ENCODE measurements around the gene CDKN1A.
"Not testable (repeated sequence)": the region's sequence is repeated elsewhere in the genome, so short reads cannot be mapped to it uniquely, and the experiment has no call there.

The CDKN1A gene

GRCh38 chr6:36722879-36723278 lies 44.4 kb downstream of the CDKN1A start:
- DNase-seq: no peak

GRCh38 chr6:36723992-36724391 lies 45.5 kb downstream of the CDKN1A start:
- not testable (repeated sequence) for DNase-seq

GRCh38 chr6:36724514-36725390 lies 46.2 kb downstream of the CDKN1A start:
- DNase-seq: peak; percentile 19

GRCh38 chr6:36725581-36725980 lies 47.1 kb downstream of the CDKN1A start:
- DNase-seq: no peak

- DNase-seq: no peak
These were observed 49.0 kb downstream of the CDKN1A start for GRCh38 chr6:36727505-36728021.

GRCh38 chr6:36728289-36729160 lies 50.0 kb downstream of the CDKN1A start:
- no peak for DNase-seq

- DNase-seq: no peak
These were observed 50.6 kb downstream of the CDKN1A start for GRCh38 chr6:36729161-36729524.

- DNase-seq: no peak
These were observed 52.2 kb downstream of the CDKN1A start for GRCh38 chr6:36730424-36731380.

GRCh38 chr6:36731622-36732310 lies 53.3 kb downstream of the CDKN1A start:
- no peak for DNase-seq

- DNase-seq: no peak
These were observed 54.8 kb downstream of the CDKN1A start for GRCh38 chr6:36733300-36733699.

GRCh38 chr6:36734486-36735060 lies 56.1 kb downstream of the CDKN1A start:
- no peak for DNase-seq

GRCh38 chr6:36735110-36736071 lies 56.9 kb downstream of the CDKN1A start:
- no peak for DNase-seq
